ENCODE results near the gene NR4A1.

Gene NR4A1

GRCh38 chr12:52042706-52043385, 8.4 kb upstream of the NR4A1 start:
- TF ChIP-seq CTCF (IDR thresholded peaks at IDR 0.05; ENCODE audit: insufficient read depth, missing control alignments): no peak
- DNase-seq (ENCODE audit: insufficient read length, low spot score) (no peak), FAIRE-seq (no peak)

GRCh38 chr12:52043386-52044212, 7.6 kb upstream of the NR4A1 start:
- TF ChIP-seq CTCF (IDR thresholded peaks at IDR 0.05; ENCODE audit: insufficient read depth, missing control alignments): no peak
- FAIRE-seq (no peak), DNase-seq (ENCODE audit: insufficient read length, low spot score) (no peak)

- FAIRE-seq: no peak
- no peak for TF ChIP-seq CTCF (IDR thresholded peaks at IDR 0.05; ENCODE audit: insufficient read depth, missing control alignments)
- no peak for DNase-seq (ENCODE audit: insufficient read length, low spot score)
Measured at GRCh38 chr12:52044292-52044983, 6.8 kb upstream of the NR4A1 start.

- TF ChIP-seq CTCF (IDR thresholded peaks at IDR 0.05; ENCODE audit: insufficient read depth, missing control alignments): no peak
- FAIRE-seq: no peak
- DNase-seq (ENCODE audit: insufficient read length, low spot score): no peak
Measured at GRCh38 chr12:52045794-52046199, 5.4 kb upstream of the NR4A1 start.

GRCh38 chr12:52046859-52047258, 4.4 kb upstream of the NR4A1 start:
- FAIRE-seq (no peak), DNase-seq (ENCODE audit: insufficient read length, low spot score) (no peak)
- TF ChIP-seq CTCF (IDR thresholded peaks at IDR 0.05; ENCODE audit: insufficient read depth, missing control alignments): no peak

GRCh38 chr12:52049286-52049685, 2.0 kb upstream of the NR4A1 start:
- TF ChIP-seq CTCF (IDR thresholded peaks at IDR 0.05; ENCODE audit: insufficient read depth, missing control alignments): no peak
- DNase-seq (ENCODE audit: insufficient read length, low spot score) (no peak), FAIRE-seq (no peak)

All from D721Med (cell line).